ENCODE results near the gene SPTLC1. TPM values are rescaled to one million over a fixed set of nuclear protein-coding genes. Genes with fewer than 3 reads are reported as not detected.

The SPTLC1 gene
- total RNA-seq, 6 experiments from 2014 or later = 12.4 to 25.3 (median 19.3) TPM

GRCh38 chr9:92057226-92057625, 58.0 kb downstream of the SPTLC1 start:
- Histone ChIP-seq H3K27ac (no peak overlapping the region), H3K9me3 (peaks cover 0 to 11% (median 0%) of the 10 kb centered on the region in 4 donors), H3K4me1 (no peaks in the 10 kb centered on the region), H3K27me3 (no peaks in the 10 kb centered on the region), H3K36me3 (peaks cover 0 to 22% (median 3%) of the 10 kb centered on the region in 4 donors), H3K4me3 (no peak overlapping the region)
- 92% methylated on average over 1 of the region's 1 CpG for WGBS (ENCODE audit: insufficient coverage, low coverage, low lambda C conversion rate, missing lambda C conversion rate)
- DNase-seq = no peak
- ATAC-seq = no peak
- intact Hi-C loops (cut with DNase I) = no loop called here
- TF ChIP-seq CTCF (IDR thresholded peaks at IDR 0.05) (no peak), POLR2A (IDR thresholded peaks at IDR 0.05) (no peak)

DNA sequence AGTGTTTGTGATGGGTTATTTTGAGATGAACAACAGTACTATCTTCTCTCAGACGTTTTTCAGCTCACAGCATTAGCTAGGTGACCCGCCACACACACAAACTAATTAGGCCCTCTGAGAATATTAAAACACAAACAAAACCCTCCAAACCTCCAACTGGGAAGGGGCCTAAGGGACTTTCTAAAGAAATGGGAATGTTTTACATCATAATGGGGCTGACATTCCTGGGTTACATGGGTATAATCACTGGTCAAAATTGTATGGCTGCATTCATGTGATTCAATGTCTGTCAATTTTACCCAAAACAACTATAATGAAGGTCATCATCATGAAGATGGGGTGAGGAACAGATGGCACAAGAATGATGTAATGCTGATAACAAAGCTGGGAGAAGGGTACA, 59.6 kb downstream of the SPTLC1 start:
- WGBS (ENCODE audit: insufficient coverage, low coverage, low lambda C conversion rate, missing lambda C conversion rate) = 89% methylated on average over 2 of the region's 2 CpGs
- Histone ChIP-seq H3K9me3 (no peaks in the 10 kb centered on the region), H3K36me3 (peaks cover 0 to 22% (median 5%) of the 10 kb centered on the region in 4 donors), H3K4me1 (no peaks in the 10 kb centered on the region), H3K27me3 (no peaks in the 10 kb centered on the region), H3K27ac (no peak overlapping the region), H3K4me3 (no peak overlapping the region)
- DNase-seq (no peak), ATAC-seq (no peak)
- no peak for TF ChIP-seq CTCF (IDR thresholded peaks at IDR 0.05)
- no peak for TF ChIP-seq POLR2A (IDR thresholded peaks at IDR 0.05)
- intact Hi-C loops (cut with DNase I) = no loop called here

DNA sequence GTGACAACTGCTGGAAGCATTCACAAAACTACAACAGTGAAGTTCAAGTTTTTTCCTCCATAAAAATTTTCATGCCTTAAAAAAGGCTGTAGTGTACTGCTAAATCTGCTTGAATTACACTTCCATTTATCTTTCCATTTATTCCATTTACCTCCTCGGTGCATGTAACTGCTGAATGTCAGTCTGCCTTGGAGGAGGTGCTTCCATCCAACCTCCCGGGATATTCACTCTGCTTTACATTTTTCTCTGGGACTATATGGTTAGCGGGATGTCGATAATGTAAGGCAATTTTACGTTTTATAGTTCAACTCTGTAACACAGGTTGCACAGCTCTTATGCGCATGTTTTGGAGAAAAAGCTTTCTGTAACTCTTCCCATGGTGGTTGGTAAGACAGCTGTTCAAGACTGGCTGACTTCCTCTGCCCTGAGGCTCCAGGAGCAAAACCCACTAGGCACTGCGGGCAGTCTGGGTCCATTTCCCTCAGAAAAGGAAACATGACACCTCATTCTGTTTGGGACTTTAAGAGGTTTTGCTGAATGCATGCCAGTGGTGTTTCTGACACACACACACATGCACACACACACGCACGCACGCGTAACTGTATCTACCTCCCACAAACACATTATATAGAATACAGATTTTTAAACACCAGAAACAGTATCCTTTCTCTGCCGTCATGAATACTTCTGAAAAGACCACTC, 66.1 kb downstream of the SPTLC1 start:
- no peak for TF ChIP-seq POLR2A (IDR thresholded peaks at IDR 0.05)
- TF ChIP-seq CTCF (IDR thresholded peaks at IDR 0.05) = no peak

GRCh38 chr9:92047500-92047899, 67.7 kb downstream of the SPTLC1 start:
- H3K4me1 ChIP-seq = no peaks in the 10 kb centered on the region
- intact Hi-C loops (cut with DNase I) = no loop called here
- WGBS (ENCODE audit: insufficient coverage, low coverage, low lambda C conversion rate, missing lambda C conversion rate) = 92% methylated on average over 2 of the region's 3 CpGs
- H3K9me3 ChIP-seq = no peaks in the 10 kb centered on the region
- H3K27ac ChIP-seq = no peak overlapping the region
- ATAC-seq (no peak), DNase-seq (no peak)
- H3K36me3 ChIP-seq = peaks cover 7 to 52% (median 17%) of the 10 kb centered on the region in 4 donors
- no peak overlapping the region for H3K4me3 ChIP-seq
- no peak for TF ChIP-seq POLR2A (IDR thresholded peaks at IDR 0.05)
- TF ChIP-seq CTCF (IDR thresholded peaks at IDR 0.05) = no peak
- no peaks in the 10 kb centered on the region for H3K27me3 ChIP-seq

More for the DNA sequence above, 66.1 kb downstream of the SPTLC1 start:
- H3K4me1 ChIP-seq = no peaks in the 10 kb centered on the region
- no peak overlapping the region for H3K4me3 ChIP-seq
- no peak for ATAC-seq
- intact Hi-C loops (cut with DNase I) = no loop called here
- H3K9me3 ChIP-seq = no peaks in the 10 kb centered on the region
- no peak overlapping the region for H3K27ac ChIP-seq
- no peaks in the 10 kb centered on the region for H3K27me3 ChIP-seq
- DNase-seq = no peak
- WGBS (ENCODE audit: insufficient coverage, low coverage, low lambda C conversion rate, missing lambda C conversion rate) = 90% methylated on average over 12 of the region's 12 CpGs
- H3K36me3 ChIP-seq = peaks cover 7 to 52% (median 16%) of the 10 kb centered on the region in 4 donors
